ENCODE results near the gene ADGRG1.
"Not testable (repeated sequence)": the region's sequence is repeated elsewhere in the genome, so short reads cannot be mapped to it uniquely, and the experiment has no call there.

ADGRG1 gene

GRCh38 chr16:57666353-57667047 is 38.1 kb downstream of the ADGRG1 start:
- DNase-seq (ENCODE audit: low read depth), result no peak

- DNase-seq (ENCODE audit: low read depth), result no peak
Measured at GRCh38 chr16:57667048-57667525, 38.7 kb downstream of the ADGRG1 start.

GRCh38 chr16:57667526-57668262 is 39.3 kb downstream of the ADGRG1 start:
- no peak for DNase-seq (ENCODE audit: low read depth)

DNA sequence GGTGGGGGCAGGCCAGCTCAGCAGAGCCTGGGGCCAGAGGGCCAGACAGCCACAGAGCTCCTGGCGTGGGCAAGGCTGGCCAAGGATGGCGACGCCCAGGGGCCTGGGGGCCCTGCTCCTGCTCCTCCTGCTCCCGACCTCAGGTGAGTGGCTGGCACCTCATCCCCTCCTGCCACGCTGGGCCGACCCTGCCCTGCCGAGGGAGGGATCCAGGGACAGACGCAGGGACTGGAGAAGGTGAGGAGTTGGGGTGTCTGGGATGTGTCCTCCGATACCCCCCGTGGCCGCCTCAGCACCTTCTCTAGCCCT is 39.8 kb downstream of the ADGRG1 start, which contains the start of gene ADGRG3:
Gene ADGRG3, plus strand, starts transcription at position 44 of the 309 bp plus-strand sequence. Its CDS starts 42 bp downstream, at position 86.
- no peak for DNase-seq (ENCODE audit: low read depth)

DNA sequence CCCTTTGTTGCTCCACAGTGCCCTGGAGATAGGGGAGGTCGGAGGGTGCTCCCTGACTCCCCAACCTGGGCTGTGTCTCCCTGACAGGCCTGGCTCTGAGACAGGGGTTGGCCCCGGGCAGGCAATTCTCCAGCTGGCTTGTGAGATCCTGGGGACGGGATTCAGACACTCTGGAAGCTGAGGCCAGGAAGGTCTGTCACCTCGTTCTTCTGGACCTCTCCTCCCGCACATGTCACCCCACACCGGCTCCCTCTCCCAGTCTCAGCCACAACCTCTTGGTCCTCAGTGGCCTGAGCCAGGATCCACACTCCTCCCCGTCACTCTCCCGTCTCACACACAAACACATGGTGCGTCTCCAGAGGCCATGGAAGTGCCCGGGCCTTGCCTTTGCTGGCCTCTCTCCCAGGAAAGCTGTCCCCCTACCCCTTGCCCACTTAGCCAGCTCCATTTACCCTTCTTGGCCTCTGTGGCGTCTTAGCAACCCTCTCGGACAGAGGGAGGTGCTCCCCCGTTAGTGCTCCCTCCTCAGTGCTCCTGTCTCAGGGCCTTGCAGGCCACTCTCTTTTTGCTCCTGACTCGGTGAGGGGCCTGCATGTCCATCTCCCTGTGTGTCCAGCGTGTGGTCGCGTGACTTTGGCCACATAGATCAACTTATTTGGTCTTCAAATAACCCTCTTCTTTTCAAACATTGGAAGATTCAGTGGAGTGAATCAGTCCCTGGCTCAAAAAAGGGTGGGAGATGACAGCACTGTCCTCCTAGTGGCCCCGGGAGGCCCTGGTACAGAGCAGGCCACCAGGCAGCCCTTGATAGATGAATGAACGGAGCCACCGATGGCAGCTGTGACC is 40.4 kb downstream of the ADGRG1 start:
- DNase-seq (ENCODE audit: low read depth), result no peak

DNA sequence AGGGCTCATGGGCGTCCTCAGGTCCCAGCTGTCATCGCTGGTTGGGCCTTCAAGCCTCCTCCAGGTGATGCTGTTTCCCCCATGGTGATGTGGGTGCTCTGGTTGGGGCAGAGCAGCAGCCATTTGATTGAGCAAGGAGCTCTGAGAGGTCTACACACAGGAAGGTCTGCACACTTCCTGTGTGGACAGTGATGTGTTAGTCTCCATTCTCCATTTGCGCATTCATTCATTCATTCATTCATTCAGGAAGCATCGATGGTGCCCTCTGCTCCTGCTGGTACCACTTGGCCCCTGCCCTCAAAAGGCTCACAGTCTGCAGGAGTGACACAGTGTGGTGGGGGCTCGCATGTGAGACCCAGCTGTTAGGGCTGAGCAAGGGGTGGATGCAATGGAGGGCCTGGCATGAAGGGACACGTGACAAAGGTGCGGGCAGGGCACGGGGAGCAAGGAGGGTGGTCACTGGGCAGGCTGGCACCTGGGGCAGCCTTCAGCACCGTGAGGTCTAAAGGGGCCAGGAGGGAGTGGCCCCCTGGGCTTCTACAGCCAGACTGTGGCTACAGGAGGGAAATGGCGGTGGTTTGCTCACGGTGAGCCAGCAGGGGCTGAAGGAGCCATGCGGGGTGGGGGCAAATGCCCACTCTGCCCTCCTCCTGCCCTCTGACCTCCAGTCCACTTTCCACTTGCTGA is 41.2 kb downstream of the ADGRG1 start:
- DNase-seq (ENCODE audit: low read depth), result no peak

- no peak for DNase-seq (ENCODE audit: low read depth)
Measured at GRCh38 chr16:57670196-57670595, 41.8 kb downstream of the ADGRG1 start.

GRCh38 chr16:57671451-57671850 is 43.0 kb downstream of the ADGRG1 start:
- not testable (repeated sequence) for DNase-seq (ENCODE audit: low read depth)

DNA sequence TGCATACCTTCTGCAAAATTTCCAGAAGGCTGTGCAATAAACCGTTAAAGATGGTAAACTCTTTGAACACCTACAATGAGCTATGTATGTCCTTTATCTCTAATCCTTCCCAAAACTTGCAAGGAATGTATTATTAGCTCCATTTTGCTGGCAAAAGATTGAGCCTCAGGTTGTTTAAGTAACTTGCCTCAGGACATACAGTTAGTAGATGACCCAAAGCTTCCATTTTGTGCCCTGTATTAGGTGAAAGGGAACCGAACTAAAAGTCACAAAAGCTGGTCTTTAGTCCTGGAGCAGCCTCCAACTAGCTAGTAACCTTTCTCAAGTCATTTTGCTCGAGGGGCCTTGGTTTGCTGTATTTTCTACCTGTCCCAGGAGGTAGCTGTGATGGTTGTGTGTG is 44.0 kb downstream of the ADGRG1 start:
- no peak for DNase-seq (ENCODE audit: low read depth)

DNA sequence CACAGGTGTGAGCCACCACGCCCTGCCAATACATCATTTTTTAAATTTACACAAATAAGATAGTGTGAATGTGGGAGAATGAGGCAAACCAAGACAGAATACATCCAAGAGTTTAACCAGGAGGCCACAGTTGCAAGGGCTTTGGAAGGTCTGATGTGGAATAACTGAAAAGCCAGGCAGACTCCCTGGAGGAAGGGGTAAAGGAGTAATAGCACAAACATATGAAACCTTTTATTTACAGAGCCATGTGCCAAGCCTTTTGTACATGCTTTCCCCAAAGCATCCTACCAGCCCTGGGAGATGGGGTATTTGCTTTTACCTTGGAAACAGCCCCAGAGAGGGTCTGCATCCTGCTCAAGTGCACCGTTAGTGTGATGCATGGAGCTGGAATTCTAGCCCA is 44.4 kb downstream of the ADGRG1 start:
- no peak for DNase-seq (ENCODE audit: low read depth)

GRCh38 chr16:57675741-57676551 is 47.5 kb downstream of the ADGRG1 start:
- DNase-seq (ENCODE audit: low read depth), result no peak

DNA sequence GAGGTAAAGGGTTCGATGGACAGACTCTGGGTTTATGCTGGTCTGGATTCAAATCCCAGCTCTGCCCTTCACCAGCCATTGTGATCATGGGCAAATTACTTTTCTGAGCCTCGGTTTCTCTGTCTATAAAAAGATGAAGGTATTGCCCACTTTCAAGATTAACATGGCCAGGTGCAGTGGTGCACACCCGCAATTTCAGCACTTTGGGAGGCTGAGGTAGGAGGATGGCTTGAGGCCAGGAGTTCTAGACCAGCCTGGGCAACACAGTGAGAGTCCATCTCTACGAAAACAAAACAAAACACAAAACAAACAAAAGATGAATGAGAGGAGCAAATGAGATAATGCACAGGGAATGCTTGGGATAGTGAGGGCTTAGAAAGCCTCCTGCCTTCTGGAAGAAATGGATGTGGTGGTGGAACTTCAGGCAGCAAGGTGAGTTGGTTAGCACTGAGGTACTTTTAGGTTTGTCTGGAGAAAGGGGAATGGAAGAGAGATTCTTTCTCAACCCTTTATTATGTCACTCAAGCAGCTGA is 48.2 kb downstream of the ADGRG1 start:
- no peak for DNase-seq (ENCODE audit: low read depth)

DNA sequence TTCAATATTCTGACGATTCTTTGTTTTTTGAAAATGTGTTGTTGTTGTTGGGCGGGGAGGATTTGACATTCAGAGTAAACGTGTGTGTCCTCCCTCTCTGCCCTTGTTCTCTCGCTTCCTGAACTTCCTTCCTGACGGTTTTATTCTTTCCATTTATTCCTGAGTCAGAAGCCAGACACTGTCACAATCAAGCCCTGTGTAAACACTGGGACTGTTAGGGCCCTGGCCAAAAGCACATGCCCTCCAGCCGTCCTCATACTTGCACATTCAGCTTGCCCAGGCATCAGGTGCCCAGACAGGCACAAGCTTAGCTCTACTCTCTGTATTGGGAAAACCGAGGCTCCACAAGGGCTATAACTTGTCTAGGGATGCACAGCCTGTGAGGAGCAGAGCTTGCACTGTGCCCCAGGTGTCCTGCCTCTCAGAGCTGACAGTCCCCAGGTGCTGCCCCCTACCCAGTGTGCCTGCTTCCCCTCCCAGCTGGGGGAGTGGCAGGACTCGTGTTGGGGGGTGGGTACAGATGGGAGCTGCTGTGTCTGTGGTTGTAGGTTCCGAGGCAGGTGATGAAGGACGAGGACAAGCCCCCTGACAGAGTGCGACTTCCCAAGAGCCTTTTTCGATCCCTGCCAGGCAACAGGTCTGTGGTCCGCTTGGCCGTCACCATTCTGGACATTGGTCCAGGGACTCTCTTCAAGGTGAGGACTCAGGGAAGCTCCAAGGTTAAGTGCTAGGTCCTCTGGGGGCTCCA is 49.4 kb downstream of the ADGRG1 start:
- no peak for DNase-seq (ENCODE audit: low read depth)

DNA sequence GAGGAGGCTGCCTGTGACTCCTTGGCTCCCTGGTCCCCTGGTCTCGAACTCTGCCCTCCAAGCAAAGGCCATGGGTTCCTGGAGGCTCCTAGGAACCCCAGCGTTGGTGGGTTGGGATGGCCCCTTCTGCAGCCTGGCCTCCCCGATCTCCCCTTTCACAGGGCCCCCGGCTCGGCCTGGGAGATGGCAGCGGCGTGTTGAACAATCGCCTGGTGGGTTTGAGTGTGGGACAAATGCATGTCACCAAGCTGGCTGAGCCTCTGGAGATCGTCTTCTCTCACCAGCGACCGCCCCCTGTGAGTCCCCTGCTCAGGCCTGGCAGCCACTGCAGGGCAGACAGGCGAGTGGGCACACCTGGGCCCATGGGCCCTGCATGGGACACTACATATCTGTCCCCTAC is 50.6 kb downstream of the ADGRG1 start:
- no peak for DNase-seq (ENCODE audit: low read depth)

DNA sequence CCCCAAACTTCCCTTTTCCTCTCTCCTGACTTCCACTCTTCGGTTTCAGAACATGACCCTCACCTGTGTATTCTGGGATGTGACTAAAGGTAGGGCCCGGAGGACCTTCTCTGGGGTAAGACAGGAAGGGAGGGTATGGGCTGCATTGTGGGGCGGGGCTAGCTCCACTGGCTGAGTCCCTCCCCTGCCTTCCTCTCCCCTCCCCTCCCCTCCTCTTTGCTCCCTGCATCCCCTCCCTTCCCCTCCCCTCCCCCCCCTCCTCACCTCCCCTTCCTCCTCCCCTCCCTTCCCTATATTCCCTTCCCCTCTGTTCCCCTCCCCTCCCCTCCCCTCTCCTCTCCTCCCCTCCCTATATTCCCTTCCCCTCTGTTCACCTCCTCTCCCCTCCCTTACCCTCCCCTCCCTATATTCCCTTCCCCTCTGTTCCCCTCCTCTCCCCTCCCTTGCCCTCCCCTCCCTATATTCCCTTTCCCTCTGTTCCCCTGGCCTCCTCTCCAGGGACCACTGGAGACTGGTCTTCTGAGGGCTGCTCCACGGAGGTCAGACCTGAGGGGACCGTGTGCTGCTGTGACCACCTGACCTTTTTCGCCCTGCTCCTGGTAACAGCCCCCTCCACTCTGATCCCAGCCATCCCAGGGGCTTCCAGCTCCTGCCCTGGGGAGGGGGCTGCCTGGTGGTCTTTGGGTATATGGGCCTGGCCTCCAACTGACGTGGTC is 51.5 kb downstream of the ADGRG1 start:
- no peak for DNase-seq (ENCODE audit: low read depth)

DNA sequence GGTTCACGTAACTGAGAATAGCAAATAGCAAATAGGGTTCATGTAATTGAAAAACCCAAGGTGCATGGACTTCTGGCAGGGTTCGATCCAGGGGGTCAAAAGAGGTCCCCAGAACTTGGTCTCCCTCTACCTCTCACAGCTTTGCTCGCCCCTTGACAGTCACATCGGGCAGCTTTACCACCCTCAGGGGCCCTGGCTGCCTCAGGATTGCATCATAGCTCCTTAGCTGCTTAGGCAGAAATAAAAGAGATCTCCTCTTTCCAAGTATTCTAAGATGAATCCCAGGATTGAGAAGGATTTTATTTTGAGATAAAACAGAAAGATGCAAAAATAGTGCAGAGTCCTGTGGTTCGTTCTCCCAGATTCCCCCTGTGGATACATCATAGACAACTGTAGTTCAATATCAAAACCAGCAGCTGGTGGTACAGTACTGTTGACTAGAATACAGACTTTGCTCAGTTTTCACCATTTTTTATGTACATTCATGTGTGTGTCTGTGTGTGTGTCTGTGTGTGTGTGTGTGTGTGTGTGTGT is 52.5 kb downstream of the ADGRG1 start:
- DNase-seq (ENCODE audit: low read depth), result no peak

- DNase-seq (ENCODE audit: low read depth), result no peak
Measured at GRCh38 chr16:57681950-57682728, 53.7 kb downstream of the ADGRG1 start.

GRCh38 chr16:57682809-57683635 is 54.6 kb downstream of the ADGRG1 start:
- no peak for DNase-seq (ENCODE audit: low read depth)

Data from activated T-cell treated with anti-CD3 and anti-CD28 coated beads for 48 hours (primary cell).